ENCODE results near the gene MTMR12.

The MTMR12 gene, protein sequence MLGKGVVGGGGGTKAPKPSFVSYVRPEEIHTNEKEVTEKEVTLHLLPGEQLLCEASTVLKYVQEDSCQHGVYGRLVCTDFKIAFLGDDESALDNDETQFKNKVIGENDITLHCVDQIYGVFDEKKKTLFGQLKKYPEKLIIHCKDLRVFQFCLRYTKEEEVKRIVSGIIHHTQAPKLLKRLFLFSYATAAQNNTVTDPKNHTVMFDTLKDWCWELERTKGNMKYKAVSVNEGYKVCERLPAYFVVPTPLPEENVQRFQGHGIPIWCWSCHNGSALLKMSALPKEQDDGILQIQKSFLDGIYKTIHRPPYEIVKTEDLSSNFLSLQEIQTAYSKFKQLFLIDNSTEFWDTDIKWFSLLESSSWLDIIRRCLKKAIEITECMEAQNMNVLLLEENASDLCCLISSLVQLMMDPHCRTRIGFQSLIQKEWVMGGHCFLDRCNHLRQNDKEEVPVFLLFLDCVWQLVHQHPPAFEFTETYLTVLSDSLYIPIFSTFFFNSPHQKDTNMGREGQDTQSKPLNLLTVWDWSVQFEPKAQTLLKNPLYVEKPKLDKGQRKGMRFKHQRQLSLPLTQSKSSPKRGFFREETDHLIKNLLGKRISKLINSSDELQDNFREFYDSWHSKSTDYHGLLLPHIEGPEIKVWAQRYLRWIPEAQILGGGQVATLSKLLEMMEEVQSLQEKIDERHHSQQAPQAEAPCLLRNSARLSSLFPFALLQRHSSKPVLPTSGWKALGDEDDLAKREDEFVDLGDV

GRCh38 chr5:32312595-32313332 lies at the start of gene MTMR12:
TSS of gene MTMR12 (minus strand) at chr5:32312939. CDS start at chr5:32312838, 101 bp downstream.
- TF ChIP-seq CTCF (IDR thresholded peaks at IDR 0.05) = no peak

DNA sequence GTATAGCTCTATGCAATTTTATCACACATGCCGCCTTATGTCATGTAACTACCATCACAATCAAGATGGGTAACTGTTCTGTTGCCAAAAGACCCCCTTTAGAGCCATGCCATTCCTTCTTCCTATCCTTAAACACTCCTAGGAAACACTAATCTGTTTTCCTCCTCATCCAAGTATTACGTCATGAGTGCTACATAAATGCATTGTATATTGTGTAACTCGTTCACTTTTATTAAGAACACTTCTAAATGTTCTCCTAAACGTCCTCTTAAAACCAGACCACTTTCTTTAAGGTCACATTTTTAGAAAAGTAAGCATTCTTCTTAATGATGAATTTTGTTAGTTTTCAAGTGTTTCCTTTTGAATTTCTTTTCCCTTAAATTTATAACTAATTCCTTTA lies 49.8 kb upstream of the MTMR12 start:
- no peak for TF ChIP-seq CTCF (IDR thresholded peaks at IDR 0.05)

DNA sequence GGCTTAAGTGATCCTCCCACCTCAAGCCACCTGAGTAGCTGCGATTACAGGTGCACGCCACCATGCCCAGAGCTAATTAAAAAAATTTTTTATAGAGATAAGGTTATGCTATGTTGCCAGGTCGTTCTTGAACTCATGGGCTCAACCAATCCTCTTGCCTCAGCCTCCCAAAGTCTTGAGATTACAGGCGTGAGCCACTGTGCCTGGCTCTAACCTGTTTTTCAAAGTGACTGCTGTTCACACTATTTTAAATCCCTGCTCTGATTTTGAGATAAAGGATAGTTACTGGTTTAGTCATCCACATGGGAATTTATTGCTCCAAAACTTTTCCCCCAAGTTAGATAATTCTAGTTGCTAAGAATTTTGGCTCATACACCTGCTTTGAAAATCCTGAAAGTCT lies 48.2 kb upstream of the MTMR12 start:
- TF ChIP-seq CTCF (IDR thresholded peaks at IDR 0.05) = no peak

GRCh38 chr5:32358611-32359010 lies 45.9 kb upstream of the MTMR12 start:
- TF ChIP-seq CTCF (IDR thresholded peaks at IDR 0.05) = no peak

DNA sequence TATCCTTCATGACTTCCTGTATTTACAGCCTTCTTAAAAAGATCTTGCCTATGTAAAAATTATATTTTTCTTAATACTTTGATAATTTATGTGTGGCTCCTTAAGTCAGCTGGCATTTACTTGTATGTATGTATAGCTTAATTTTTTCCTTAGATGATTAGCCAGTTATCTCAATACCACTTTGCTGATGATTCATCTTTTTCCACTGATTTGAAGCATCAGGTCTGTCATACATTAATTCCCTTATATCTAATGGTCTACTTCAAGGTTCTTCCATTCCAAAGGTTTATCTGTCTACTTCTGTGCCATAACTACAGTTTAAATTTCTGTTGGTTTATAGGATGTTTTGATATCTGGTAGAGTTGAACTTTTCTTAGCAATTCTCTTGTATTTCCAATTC lies 44.9 kb upstream of the MTMR12 start:
- TF ChIP-seq CTCF (IDR thresholded peaks at IDR 0.05) = no peak

DNA sequence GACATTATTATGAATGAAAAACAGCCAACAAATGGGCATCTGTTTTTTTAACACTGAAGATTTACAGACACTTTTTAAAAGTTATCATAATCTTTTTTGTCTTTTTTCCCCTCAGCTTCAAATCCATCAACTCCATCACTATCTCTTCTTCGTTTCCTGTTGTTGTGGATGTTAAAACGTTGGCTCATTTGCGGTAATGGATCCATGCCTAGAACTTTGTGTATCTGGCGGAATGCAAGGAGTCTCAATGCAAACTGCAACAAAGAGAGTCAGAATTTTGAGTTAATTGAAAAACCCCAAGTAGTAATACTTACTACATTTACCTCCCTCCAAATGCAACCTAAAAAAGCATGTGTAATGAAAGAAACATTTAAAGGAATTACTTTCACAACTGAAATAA lies 42.9 kb upstream of the MTMR12 start:
- no peak for TF ChIP-seq CTCF (IDR thresholded peaks at IDR 0.05)

DNA sequence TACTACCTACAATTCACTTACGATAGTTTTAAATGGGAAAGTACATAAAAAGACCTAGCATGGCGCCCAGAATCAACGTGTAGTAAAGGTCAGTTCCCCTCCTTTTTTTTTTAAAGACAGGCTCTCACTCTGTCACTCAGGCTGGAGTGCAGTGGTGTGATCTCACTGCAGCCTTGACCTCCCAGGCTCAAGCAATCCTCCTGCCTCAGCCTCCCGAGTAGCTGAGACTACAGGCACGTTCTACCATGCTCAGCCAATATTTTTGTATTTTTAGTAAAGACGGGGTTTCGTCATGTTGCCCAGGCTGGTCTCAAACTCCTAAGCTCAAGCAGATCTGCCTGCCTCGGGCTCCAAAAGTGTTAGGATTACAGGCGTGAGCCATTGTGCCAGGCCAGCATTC lies 40.7 kb upstream of the MTMR12 start:
- no peak for TF ChIP-seq CTCF (IDR thresholded peaks at IDR 0.05)

Measured in LNCAP (cell line).